Tracheal epithelial cell (primary cell): ENCODE measurements around the gene SNX10. TPM values are rescaled to one million over a fixed set of nuclear protein-coding genes. Genes with fewer than 3 reads are reported as not detected.

Experiments
- total RNA-seq: library from RNA; depleted of rRNA; stranded (reverse); fragments of >200 nt; gene quantifications from 2 replicates; pipeline ENCODE4 v1.2.1, GENCODE V29; 2014

Gene SNX10, protein sequence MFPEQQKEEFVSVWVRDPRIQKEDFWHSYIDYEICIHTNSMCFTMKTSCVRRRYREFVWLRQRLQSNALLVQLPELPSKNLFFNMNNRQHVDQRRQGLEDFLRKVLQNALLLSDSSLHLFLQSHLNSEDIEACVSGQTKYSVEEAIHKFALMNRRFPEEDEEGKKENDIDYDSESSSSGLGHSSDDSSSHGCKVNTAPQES
- total RNA-seq: 1.1 and 15.9 TPM in 2 replicates

DNA sequence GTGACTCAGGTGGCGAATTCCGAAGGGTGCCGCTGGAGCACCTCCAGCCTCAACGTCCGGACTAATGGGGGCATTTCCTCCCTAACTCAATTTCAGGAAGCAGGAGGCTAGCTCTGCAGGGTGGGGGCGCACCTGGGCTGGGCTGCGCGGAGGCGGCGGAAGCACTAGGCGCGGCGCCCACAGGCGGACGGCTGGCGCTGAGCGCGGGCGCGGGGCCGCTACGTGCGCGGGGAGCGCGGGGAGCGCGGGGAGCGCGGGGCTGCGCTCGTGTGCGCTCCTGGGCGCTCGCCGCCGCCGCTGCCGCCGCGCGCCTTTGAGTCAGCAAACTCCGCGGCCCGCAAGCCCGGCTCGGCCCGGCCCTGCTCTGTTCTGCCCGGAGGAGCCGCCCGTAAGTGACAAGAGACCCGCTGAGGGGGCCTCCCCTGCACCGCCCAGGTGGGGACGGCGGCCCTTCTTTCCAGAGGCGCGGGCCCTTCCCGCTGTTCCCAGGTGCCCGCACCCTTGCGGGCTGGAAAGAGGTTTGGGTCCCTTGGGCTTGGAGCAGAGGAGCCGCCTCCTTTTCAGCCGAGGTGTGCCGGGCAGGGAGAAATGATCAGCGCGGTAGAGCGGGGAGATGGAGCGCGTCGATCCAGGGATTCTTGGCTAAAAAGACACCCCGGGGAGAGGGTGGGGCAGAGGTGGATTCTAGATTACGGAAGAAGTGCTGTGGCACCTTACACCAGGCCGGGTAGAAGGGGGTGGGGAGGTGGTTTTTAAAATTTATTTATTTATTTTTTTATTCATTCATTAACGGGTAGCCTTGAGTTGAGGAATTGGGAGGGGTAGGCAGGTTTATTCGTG lies at the start of gene SNX10:
SNX10 (plus strand) TSS at position 164 of the 840 bp plus-strand sequence. CDS start 54,581 bp downstream, outside the sequence.

Other genes starting within 250 kb of the SNX10 start
- gene NFE2L3, start 139.7 kb upstream of the SNX10 start, total RNA-seq: 9.4 and 34.7 TPM in 2 replicates
- gene HNRNPA2B1, start 91.1 kb upstream of the SNX10 start, total RNA-seq: 41.1 and 53.3 TPM in 2 replicates
- gene CBX3, start 90.1 kb upstream of the SNX10 start, total RNA-seq: 99.8 and 104 TPM in 2 replicates